Left ventricle myocardium inferior (tissue), 1 donor: ENCODE data around the gene MT2A. TPM values are rescaled to one million over a fixed set of nuclear protein-coding genes. Genes with fewer than 3 reads are reported as not detected.
"Not testable (repeated sequence)": the region's sequence is repeated elsewhere in the genome, so short reads cannot be mapped to it uniquely, and the experiment has no call there.

Source experiments
- DNase-seq: peaks from one replicate; pipeline ENCODE4 v3.0.0-alpha.2; 2020
- H3K27ac ChIP-seq: fragments of 200-600 bp; replicated peaks from 2 replicates; pipeline ENCODE4 v1.8.0; 2021
- H3K27me3 ChIP-seq: fragments of 200-600 bp; 2 replicates; pipeline ENCODE4 v1.8.0; 2021; ENCODE audit warnings: low read depth
- H3K36me3 ChIP-seq: fragments of 200-600 bp; 2 replicates; pipeline ENCODE4 v1.8.0; 2021
- H3K4me1 ChIP-seq: fragments of 200-600 bp; 2 replicates; pipeline ENCODE4 v1.8.0; 2021
- H3K4me3 ChIP-seq: fragments of 200-600 bp; 2 replicates; pipeline ENCODE4 v1.8.0; 2021; ENCODE audit warnings: mild to moderate bottlenecking, moderate library complexity
- H3K9me3 ChIP-seq: fragments of 200-600 bp; replicated peaks from 2 replicates; pipeline ENCODE4 v1.8.0; 2021
- intact Hi-C: fragments of 100-400 bp; cut with micrococcal nuclease; formaldehyde crosslinking; loops from one replicate; pipeline ENCODE4 v1.11.0; 2022
- total RNA-seq: library from RNA; stranded (reverse); fragmentation: NEBNext Ultra II Directional; extraction: Animal tissue kit (Norgen Biotek cat#: 25700); gene quantifications from one replicate; pipeline ENCODE4 v1.2.1, GENCODE V29; 2021
- TF ChIP-seq, protein P1 (sequence below): fragments of 200-600 bp; IDR thresholded peaks from 2 replicates; pipeline ENCODE4 v1.8.0; 2021; ENCODE audit warnings: antibody characterized with exemption, mild to moderate bottlenecking, borderline replicate concordance
- donor health status: DM: no; HTN: yes; CAD: no; lungs with severe emphysema.

MT2A gene
- total RNA-seq, 1 donor from 2014 or later, result 115 TPM

DNA sequence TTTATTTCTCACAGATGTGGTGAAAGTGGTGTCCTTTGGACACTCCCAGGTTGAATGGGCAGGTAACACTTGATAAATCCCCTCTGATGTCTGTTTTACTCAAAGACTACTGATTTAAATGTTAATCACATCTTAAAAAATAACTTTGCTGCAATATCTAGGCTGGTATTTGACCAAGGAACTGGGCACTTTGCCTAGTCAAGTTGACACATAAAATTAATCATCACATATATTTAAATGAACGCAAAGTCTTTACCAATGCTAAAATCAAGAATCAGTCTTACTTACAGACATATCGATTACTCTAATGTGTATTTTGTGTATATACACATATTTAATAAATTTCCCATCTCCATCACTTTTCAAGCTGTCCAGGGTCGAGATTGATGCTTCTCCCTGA, 7.0 kb downstream of the MT2A start:
- Histone ChIP-seq H3K9me3 (no peaks in the 10 kb centered on the region), H3K27ac (no peak overlapping the region), H3K36me3 (no peaks in the 10 kb centered on the region), H3K4me1 (peaks cover 46% of the 10 kb centered on the region), H3K27me3 (no peaks in the 10 kb centered on the region), H3K4me3 (no peak overlapping the region)
- intact Hi-C loops, result no loop called here
- DNase-seq, result no peak
- TF ChIP-seq, protein P1, sequence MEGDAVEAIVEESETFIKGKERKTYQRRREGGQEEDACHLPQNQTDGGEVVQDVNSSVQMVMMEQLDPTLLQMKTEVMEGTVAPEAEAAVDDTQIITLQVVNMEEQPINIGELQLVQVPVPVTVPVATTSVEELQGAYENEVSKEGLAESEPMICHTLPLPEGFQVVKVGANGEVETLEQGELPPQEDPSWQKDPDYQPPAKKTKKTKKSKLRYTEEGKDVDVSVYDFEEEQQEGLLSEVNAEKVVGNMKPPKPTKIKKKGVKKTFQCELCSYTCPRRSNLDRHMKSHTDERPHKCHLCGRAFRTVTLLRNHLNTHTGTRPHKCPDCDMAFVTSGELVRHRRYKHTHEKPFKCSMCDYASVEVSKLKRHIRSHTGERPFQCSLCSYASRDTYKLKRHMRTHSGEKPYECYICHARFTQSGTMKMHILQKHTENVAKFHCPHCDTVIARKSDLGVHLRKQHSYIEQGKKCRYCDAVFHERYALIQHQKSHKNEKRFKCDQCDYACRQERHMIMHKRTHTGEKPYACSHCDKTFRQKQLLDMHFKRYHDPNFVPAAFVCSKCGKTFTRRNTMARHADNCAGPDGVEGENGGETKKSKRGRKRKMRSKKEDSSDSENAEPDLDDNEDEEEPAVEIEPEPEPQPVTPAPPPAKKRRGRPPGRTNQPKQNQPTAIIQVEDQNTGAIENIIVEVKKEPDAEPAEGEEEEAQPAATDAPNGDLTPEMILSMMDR, result no peak

DNA sequence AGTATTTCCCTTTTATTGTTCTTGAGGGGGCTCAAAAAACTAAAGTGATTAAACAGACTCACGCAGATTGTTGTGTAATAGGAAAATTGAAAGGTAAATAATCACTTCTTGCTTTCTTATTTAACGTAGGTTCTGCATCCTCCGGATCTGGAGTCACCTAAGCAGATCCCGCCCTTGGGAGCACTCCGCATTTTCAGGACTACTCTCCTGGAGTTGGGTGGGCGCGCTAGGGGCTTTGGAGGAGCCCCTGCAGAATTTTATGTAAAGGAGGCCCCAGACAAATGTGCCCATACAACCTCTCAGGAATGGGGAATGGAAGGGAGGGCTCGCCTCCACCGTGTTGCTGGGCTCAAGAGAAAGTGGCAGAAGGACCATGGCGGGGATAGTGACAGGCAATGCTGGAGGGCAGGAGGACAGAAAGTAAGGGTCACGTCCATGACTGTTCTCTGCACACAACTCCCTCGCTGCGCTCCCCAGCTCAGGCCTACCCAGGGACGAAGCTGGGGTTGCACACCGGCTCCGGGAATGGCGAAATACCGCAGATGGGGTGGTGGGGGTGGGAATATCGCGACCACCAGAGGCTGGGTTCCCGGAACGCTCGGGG, 8.3 kb downstream of the MT2A start:
- TF ChIP-seq, protein P1, result no peak
- intact Hi-C loops, result no loop called here
- Histone ChIP-seq H3K27me3 (no peaks in the 10 kb centered on the region), H3K9me3 (no peaks in the 10 kb centered on the region), H3K27ac (peak overlapping the region; percentile 87), H3K4me1 (peaks cover 40% of the 10 kb centered on the region), H3K36me3 (no peaks in the 10 kb centered on the region), H3K4me3 (peak overlapping the region; percentile 66)
- DNase-seq, result no peak

DNA sequence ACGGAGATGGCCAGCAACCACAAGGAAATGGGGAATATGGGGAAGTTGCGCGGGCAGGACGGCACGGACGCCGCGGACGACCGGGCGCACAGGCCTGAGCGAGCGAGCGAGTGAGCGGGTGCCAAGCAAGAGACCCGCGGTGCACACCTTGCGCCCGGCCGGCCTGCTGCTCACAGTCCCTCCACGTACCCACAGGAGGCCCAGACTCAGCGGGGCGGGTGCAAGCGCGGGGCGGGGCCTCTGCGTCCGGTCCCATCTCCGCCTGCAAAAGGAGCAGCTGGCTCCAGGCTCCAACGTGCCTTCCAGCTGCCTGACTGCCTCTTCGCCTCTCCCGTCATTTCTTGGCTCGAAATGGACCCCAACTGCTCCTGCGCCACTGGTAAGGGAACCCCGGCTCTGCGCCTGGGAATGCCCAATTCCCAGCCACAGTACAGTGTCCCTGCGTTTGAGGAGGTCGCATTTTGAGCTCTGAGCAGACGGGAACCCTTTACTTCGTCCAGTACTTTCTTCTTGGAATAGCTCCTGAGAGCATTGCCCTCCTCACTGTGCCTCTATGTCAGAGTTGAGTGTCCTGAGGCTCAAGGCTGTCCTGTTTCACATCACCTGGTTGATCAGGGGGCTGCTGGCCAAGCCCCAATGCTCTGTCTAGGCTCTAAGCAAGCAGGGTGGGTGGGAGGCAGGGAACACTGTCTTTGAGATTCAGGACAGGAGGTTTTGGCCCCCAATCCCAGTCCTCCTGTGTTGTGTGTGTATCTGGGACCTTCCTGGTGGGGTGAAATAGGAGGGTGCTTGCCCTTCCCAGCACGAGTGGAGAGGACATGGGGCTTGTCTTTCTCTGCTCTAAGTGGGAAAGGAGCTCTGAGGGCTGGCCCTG, 9.1 kb downstream of the MT2A start:
- peak overlapping the region; percentile 66 for H3K4me3 ChIP-seq
- H3K4me1 ChIP-seq, result peaks cover 39% of the 10 kb centered on the region
- no peaks in the 10 kb centered on the region for H3K36me3 ChIP-seq
- H3K27me3 ChIP-seq, result no peaks in the 10 kb centered on the region
- TF ChIP-seq, protein P1, result peak; percentile 39
- H3K27ac ChIP-seq, result peak overlapping the region; percentile 87
- DNase-seq, result peak; percentile 88
- no peaks in the 10 kb centered on the region for H3K9me3 ChIP-seq
- intact Hi-C loops, result no loop called here

DNA sequence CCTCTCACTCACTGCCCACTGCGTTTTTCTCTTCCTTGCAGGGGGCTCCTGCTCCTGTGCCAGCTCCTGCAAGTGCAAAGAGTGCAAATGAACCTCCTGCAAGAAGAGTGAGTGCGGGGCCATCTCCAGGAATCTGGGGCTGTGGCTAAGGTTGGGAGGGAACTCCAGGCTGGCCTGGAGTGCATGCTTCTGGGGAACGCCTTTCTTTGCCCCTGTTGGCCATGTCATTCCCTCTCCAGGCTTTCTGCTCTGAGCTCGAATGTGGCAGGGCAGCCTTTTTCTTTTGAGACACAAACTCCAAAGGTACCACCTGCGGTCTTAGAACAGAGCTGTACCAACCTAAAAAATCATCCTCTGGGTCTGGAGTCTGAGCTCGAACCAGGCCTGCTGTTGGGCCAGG, 9.8 kb downstream of the MT2A start:
- no peak for DNase-seq
- Histone ChIP-seq H3K4me3 (peak overlapping the region; percentile 66), H3K27me3 (no peaks in the 10 kb centered on the region), H3K36me3 (no peaks in the 10 kb centered on the region), H3K4me1 (peaks cover 39% of the 10 kb centered on the region), H3K27ac (peak overlapping the region; percentile 87), H3K9me3 (no peaks in the 10 kb centered on the region)
- TF ChIP-seq, protein P1, result no peak
- intact Hi-C loops, result no loop called here

DNA sequence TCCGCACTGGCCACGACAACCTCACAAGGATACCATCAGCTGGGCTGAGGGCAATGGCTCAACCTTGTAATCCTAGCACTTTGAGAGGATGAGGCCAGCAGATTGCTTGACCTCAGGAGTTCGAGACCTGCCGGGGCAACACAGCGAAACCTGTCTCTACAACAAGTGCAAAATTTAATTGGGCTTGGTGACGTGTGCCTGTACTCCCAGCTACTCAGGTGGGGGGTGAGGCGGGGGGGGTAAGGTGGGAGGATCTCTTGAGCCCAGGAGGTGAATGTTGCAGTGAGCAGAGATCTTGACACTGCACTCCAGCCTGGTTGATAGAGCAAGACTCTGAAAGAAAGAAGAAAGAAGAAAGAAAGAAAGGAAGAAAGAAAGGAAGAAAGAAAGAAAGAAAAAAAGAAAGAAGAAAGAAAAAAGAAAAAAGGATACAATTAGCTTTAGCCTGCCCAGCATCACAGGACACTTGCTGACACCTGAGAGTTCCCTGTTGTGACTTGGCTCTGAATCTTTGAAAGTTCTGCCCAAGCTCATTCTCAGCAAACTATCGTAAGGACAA, 12.0 kb downstream of the MT2A start:
- Histone ChIP-seq H3K27ac (no peak overlapping the region), H3K4me3 (no peak overlapping the region), H3K36me3 (no peaks in the 10 kb centered on the region), H3K4me1 (peaks cover 47% of the 10 kb centered on the region), H3K27me3 (no peaks in the 10 kb centered on the region), H3K9me3 (no peaks in the 10 kb centered on the region)
- intact Hi-C loops, result no loop called here
- DNase-seq, result no peak
- TF ChIP-seq, protein P1, result no peak

DNA sequence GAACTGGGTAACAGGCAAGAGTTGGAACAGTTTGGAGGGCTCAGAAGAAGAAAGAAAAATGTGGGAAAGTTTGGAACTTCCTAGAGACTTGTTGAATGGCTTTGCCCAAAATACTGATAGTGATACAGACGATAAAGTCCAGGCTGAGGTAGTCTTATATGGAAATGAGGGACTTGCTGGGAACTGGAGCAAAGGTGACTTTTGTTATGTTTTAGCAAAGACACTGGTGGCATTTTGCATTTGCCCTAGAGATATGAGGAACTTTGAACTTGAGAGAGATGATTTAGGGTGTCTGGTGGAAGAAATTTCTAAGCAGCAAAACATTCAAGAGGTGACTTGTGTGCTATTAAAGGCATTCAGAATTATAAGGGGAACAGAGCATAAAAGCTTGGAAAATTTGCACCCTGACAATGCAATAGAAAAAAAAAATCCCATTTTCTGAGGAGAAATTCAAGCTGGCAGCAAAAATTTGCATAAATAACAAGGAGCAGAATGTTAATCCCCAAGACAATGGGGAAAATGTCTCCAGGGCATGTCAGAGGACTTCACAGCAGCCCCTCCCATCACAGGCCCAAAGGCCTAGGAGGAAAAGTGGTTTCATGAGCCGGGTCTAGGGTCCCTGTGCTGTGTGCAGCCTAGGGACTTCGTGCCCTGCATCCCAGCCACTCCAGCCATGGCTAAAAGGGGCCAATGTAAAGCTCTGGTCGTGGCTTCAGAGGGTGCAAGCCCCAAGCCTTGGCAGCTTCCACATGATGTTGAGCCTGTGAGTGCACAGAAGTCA, 13.5 kb downstream of the MT2A start:
- H3K4me3 ChIP-seq, DNase-seq, H3K9me3 ChIP-seq, H3K36me3 ChIP-seq, intact Hi-C loops, H3K27me3 ChIP-seq: not testable (repeated sequence)
- Histone ChIP-seq H3K27ac (peak overlapping the region; percentile 48), H3K4me1 (peaks cover 55% of the 10 kb centered on the region)

DNA sequence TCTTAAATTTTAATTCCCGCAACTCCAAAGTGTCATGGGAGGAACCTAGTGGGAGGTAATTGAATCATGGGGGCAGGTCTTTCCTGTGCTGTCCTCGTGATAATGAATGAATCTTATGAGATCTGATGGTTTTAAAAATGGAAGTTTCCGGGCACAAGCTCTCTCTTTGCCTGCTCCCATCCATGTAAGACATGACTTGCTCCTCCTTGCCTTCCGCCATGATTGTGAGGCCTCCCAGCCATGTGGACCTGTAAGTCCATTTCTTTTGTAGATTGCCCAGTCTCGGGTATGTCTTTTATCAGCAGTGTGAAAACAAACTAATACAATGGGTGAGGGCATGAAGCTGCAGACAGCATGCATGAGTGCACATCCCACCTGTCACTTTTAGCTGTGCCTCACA, 14.8 kb downstream of the MT2A start:
- not testable (repeated sequence) for H3K4me3 ChIP-seq, H3K27me3 ChIP-seq, DNase-seq

More for the DNA sequence above, 14.8 kb downstream of the MT2A start:
- peaks cover 49% of the 10 kb centered on the region for H3K4me1 ChIP-seq
- intact Hi-C loops, H3K27ac ChIP-seq, H3K9me3 ChIP-seq, H3K36me3 ChIP-seq: not testable (repeated sequence)
